Spleen (tissue), 7 donors: ENCODE results near the gene ANO4.

ENCODE experiments used
- CTCF ChIP-seq, 11 experiments: fragments of 200-600 bp in 7 of 11; fragments of 450-650 bp in 4 of 11; sonication (generic) in 4 of 11; IDR thresholded peaks in 8 of 11; conservative IDR thresholded peaks in 3 of 11; 1 replicate in 7 of 11; 2 replicates in 4 of 11; pipeline versions ENCODE4 v1.4.0 to v1.8.0; 2016 to 2021; ENCODE audit warnings: antibody characterized with exemption in 11 of 11, inconsistent platforms in 4 of 11, mild to moderate bottlenecking in 1 of 11
- POLR2A ChIP-seq, 3 donors: fragments of 450-650 bp; IDR thresholded peaks; one replicate each; pipeline ENCODE4 v1.5.1; 2017; ENCODE audit warnings: antibody characterized with exemption in 3 of 3, mild to moderate bottlenecking in 1 of 3
- donor health status: DM: no; HTN: no; CAD: no; lungs with moderate emphysema.
- donor health status: DM: no; HTN: no; CAD: no.
- donor health status: DM: no; HTN: no; CAD: no.

- no peak for TF ChIP-seq CTCF (IDR thresholded peaks at IDR 0.05 in 8 of 11, conservative IDR thresholded peaks at IDR 0.05 in 3 of 11)
- TF ChIP-seq POLR2A (IDR thresholded peaks at IDR 0.05): no peak
Observed at GRCh38 chr12:100963381-100963780, 168.8 kb downstream of the ANO4 start.
